NCI-H2171 treated with DMSO at 0.1 percent for 48 hours (cell line): ENCODE data around the gene RAB11A.

Source experiments
- DNase-seq: peaks from one replicate; lab custom pipeline; 2025; lab: John Stamatoyannopoulos, UW

Gene RAB11A

DNA sequence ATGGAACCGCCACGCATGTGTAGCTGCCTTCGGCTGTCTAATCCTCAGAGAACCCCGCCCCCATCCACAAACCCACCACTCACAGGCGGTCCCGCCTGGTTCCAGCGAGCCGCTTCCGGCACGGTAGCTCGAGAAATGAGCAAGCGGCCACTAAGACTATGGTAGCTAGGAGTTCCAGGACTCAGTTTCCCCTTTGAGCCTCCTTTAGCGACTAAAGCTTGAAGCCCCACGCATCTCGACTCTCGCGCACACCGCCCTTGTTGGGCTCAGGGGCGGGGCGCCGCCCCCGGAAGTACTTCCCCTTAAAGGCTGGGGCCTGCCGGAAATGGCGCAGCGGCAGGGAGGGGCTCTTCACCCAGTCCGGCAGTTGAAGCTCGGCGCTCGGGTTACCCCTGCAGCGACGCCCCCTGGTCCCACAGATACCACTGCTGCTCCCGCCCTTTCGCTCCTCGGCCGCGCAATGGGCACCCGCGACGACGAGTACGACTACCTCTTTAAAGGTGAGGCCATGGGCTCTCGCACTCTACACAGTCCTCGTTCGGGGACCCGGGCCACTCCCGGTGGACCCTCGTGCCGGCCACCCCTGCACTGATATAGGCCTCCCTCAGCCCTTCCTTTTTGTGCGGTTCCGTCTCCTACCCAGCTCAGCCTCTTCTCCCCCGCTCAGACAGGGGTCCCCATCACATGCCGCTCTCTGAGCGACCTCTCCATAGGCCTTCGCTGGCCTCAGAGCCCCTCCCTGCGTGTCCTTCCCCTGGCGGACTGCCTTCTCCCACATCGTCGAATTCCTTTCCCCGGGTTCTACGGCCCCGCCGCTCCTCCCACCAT lies at the start of gene RAB11A:
TSS of gene RAB11A (plus strand) at position 366 of the 828 bp plus-strand sequence. CDS start at position 461, 95 bp downstream.
- peak; percentile 98 for DNase-seq

DNA sequence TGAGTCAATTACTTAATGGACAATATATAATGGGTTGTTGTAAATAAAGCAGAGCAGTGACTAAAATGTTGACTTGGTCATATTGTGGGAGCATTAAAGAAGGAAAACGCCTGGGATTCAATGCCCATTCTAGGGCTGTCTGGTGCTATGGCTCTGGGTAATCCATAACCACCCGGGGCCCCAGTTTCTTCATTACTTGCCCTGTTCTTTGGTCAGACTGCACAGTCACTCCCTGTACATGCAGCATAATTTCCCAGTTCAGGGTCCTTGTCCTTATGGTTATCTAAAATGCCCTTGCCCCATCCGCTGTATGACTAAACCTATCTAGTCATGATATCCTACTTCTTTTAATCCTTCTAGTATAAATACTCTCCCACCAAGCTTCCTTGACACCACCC lies 49.7 kb upstream of the RAB11A start:
- DNase-seq = no peak

DNA sequence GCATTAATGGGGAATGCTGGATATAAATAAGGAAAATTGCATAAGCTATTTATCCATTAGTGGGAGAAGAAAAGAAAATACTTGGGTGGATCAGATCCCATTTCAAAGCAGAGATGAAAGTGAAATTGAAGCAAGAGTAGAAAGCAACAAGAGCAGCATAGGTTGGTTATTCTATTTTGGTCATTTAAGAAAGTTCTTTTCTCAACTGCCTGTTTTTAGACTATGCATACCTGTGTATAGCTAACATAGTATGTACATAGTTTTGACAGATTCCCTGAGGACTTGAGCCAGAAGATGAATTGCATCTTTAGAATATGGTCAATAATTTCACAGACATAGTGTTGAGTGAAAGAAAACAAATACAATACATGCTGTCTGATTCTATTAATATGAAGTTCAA lies 48.2 kb upstream of the RAB11A start:
- DNase-seq = no peak

DNA sequence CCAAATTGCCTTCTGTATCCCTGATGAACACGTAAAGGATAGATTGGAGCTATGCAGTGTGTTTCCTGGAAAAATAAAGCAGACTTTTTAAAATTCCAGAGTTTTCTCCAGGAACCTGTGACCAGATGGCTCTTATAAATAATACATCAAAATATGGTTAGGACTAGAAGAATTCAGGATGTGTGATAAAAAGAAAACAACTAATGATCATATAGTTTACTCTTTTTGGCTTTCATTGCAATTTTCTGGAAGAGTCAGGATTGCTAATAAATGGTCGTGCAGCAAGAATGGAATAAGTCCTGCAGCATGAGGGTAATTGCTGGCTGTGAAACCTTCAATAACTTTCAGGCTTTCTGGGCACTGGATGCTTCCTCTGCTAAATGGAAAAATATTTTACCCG lies 47.0 kb upstream of the RAB11A start:
- DNase-seq = no peak

DNA sequence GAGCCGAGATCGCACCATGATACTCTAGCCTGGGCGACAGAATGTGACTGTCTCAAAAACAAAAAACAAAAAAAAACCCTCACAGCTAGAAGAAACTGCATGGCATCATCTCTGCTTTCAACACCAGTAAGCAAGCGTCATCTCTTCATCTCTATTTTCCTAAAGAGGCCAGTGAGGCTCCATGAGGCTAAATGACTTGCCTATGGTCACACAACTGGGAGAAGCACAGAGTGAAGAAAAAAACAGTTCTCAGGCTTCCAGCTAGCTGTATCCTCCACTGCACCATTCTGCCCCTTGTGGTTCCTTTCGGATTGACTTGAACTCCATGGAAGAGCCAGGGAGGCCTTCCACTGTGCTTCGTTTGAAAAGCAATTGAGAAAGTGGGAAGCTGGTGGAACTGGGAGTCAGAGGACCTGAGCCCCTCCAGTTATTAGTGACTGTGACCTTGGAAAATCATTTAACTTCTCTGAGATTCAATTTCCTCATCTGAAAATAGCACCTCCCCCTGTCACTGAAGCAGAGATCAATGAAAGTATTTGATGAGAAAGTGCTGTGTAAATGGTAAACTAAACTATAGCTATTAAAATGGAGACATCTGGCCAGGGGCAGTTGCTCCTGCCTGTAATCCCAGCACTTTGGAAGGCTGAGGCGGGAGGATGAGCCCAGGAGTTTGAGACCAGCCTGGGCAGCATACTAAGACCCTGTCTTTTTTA lies 45.1 kb upstream of the RAB11A start:
- DNase-seq = peak; percentile 68

DNA sequence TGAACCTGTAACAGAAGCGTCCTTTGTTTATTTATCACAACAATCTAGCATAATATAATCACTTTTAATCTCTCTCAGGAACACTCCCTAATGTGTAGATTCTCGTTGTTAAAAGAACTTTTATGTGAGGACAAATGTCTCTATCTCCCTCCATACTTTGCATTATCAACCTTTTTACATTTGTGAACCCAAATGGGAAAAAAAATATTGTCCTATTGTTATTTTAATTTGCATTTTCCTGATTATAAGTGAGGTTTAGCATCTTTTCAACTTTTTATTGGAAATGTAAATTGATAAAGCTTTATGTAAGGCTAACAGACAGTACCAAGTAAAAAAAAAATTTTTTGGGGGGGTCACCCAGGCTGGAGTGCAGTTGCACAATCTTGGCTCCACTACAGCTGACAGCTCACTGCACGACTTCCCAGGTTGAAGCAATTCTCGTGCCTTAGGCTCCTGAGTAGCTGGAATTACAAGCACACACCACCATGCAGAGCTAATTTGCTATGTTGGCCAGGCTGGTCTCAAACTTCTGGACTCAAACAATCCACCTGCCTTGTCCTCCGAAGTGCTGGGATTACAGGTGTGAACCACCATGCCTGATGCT lies 44.2 kb upstream of the RAB11A start:
- DNase-seq = no peak

DNA sequence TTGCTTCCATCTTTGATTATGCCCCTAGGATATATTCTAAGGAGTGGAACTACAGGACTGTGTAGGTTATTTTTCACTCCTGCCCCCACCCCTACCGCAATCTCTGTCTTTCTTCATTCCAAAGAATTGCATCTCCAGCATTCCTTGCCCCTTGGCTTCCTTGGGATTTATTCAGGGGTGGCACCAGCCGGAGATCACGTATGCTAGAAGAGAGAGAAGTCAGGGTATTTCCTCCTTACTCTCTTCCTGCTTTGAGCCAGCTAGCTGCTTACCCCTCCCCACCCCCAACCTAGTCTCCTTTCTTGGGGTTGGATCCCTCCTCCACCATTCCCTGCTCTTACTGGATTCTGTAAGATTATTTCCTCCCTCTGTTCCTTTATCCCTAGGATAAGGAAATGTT lies 42.2 kb upstream of the RAB11A start:
- no peak for DNase-seq

DNA sequence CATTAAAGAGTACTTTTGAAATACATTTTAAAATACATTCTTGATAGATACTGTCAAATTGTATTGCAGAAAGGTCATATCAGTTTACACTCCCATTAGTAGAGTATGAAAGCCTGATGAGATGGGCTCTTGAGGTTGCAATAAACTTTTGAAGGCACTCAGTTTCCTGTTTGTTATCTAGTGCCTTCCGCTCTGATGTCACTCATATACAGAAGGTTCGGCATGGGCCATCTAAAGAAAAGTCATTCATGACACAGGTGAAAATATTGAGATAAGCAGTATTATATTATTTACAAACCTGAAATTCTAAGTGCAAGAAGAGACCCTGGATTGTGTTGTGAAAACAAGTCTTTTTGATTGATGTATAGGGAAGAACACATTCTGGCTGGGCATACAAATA lies 40.7 kb upstream of the RAB11A start:
- no peak for DNase-seq

DNA sequence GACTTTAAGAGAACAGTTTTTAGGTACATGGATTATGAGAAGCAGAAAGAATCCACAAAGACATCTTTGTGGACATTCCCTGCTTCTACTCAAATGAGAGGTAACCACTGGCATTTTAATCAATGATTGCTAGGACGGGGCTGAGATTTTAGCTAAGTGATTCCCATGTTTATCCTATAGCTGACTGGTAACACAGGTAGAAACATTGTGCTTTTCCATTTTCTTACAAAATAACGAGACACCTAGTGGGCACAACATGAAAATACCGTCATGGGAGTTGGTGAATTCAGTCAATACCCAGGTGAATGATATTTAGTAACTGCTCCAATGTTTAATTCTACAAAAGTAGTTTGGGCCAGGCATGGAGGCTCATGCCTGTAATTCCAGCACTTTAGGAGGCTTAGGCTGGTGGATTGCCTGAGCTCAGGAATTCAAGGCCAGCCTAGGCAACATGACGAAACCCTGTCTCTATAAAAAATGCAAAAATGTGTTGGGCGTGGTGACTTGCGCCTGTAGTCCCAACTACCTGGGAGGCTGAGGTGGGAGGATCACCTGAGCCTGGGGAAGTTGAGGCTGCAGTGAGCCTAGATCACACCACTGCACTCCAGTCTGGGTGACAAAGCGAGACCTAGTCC lies 40.0 kb upstream of the RAB11A start:
- DNase-seq = peak; percentile 66

DNA sequence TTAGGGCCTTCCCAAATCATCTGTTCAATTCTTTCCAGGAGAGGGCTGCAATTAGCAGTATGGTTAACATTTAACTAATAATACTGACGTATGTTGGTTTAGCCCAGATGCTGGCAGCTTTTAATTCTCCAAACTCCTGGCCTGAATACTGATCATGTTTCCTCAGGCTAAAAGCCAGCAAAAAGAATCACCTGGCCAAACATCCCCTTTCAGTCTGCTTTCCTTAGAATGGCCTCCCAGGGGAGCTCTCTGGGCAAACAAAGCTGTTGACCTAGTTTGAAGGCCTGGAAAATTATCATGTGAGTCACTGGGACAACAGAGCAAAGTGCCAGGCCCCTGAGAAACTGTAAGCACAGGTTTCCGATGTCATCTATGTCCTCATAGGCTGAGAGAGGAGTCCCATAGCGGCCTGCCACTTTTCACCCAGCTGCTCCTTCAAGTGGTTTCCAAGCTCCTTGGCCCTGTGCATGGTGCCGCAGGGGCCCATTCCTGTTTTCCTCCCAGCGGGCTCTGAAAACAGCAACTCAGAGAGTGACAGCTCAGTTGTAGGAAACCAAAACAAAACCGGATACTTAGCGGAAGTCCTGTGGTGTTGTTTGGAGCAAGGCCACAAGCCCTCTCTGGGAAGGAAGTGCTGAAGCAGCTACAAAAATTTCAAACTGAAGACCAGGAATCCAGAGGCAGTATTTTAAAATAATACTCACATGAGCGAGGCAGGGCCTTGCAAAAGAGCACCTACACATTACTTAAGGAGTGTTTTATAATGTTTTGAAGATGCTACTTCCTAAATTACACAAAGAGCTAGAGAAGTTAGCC lies 36.5 kb upstream of the RAB11A start:
- DNase-seq = peak; percentile 100

DNA sequence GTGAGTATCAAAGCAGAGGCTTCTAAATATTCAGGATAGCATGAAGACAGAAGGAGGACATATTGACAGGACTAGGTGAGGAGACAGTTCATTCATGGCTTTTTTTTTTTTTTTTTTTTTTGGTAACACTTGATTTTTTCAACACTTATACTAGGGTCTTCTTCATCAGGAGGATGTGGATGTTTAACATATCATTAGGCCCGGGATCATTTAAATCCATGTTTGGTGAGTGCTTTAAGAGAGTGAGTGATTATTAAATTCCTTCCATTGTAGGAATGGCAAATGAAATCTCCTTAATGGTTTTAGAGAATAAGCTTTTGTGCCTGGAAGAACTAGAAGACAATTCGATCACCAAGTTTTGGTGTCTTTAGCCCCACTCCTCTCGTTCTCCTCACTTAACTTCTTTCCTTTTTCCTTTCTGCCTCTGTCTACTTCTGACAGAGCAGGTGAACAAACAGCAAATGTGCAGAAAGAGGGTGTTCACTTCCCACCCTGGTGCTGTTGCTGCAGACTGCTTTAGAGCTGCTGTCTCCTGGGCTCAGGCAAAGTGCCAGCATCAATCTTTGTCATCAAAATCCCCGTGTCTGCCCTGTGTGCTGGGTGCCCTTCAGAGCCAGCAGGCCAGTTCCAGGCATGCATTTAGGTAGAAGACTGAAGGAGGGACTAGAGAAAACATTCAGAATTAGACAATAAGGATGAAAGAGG lies 35.6 kb upstream of the RAB11A start:
- peak; percentile 80 for DNase-seq

DNA sequence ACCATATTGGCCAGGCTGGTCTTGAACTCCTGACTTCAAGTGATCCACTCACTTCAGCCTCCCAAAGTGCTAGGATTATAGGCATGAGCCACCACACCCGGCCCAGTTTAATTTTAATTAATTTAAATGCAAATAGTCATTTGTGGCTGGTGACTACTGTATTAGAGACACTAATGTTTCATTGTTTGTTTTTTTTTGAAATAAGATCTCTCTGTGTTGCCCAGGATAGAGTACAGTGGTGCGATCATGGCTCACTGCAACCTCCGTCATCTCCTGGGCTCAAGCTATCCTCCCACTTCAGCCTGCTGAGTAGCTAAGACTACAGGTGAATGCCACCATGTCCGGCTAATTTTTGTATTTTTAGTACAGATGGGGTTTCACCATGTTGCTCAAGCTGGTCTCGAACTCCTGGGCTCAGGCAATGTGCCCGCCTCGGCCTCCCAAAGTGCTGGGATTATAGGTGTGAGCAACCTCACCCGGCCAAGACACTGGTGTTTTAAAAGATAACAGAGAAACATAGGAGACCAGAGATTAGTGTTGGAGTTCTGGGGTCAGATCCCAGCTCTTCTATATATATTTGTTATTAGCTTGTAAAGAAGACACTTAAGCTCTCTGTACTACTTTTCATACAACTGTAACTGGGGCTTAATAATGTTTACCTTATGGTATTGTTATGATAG lies 34.5 kb upstream of the RAB11A start:
- no peak for DNase-seq

DNA sequence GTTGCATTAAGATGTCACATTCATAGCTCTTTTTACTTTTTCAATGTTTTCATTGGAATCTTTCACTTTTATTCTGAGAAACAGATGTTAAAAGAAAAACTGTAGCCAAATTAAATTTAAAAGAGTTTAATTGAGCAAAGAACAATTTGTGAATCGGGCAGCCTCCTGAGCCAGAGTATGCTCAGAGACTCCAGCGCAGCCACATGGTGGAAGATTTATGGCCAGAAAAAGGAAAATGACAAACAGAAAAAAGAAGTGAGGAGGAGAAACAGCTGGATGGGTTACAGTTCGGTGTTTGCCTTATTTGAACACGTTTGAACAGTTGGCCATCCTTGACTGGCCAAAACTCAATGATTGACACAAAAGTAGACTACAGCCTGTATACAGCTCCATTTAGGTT lies 33.8 kb upstream of the RAB11A start:
- no peak for DNase-seq

DNA sequence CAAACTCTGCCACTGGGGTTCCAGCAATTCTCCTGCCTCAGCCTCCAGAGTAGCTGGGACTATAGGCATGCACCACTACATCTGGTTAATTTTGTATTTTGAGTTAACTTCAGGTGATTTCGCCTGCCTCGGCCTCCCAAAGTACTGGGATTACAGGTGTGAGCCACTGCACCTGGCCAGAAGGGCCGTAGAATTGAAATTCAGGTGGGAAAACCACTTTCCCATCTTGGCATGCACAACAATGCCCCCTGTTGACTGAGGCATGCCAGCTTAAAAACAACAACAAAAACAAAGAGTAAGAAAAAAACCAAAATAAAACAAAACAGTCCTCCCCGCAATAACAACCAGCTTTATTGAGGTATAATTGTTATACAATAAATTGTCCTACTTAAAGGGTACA lies 32.6 kb upstream of the RAB11A start:
- no peak for DNase-seq

DNA sequence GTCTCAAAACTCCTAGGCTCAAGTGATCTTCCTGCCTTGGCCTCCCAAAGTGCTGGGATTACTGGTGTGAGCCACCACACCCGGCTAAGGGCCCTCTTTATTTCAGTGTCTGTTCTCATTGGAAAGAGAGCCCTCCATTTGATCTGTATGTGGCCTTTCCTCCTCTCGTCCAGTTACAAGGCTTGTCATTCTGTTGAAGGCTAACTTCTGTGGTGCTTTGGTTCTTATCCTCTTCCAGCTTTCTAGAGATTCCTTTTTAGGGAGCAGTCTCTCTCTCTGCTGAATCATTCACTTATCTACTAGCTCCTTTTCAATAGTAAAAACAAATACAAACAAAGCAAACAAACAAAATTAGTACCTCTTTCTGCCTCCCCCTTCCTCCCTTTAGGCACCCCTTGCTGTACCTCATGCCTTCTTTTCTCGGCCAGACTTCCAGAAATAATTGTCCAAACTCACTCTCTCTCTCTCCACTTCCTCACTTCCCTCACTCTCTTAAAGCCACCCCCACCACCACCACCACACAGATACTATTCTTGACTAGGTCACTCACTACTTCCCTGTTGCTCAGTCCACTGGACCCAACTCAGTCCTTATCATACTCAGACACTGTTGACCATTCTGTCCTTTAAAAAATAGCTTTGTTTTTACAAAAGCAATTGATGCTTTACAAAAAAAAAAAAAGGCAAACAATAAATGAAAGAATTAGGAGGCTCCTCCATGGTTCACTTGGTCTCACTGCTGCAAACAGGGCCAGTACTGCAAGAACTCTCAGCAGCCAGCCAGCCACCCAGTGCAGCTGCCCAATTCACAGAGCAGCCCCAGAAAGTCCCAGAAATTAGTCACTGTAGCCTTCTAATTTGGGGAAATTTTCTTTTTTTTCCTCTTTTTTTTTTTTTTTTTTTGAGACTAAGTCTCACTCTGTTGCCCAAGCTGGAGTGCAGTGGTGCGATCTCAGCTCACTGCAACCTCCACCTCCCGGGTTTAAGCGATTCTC lies 31.7 kb upstream of the RAB11A start:
- no peak for DNase-seq

DNA sequence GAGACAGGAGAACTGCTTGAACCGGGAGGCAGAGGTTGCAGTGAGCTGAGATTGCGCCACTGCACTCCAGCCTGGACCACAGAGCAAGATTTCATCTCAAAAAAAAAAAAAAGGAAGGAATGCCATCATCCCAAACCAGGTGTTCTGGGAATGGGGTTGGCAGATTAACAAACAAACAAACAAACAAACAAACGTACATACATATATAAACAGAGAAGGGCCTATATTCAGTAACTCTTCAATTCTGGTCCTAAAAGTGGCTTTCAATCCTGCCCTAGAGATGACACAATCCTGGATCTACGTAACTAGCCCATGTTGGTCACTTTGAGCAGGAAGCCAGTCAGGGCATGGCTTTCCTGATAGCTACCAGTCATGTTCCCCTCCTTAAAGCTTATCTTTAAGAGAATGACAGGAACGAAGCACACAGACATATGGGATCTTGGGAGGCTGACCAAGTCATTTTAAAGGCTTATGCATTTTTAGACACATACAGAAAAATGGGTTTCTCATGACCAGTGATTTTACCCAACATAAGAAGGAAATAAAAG lies 29.9 kb upstream of the RAB11A start:
- no peak for DNase-seq

DNA sequence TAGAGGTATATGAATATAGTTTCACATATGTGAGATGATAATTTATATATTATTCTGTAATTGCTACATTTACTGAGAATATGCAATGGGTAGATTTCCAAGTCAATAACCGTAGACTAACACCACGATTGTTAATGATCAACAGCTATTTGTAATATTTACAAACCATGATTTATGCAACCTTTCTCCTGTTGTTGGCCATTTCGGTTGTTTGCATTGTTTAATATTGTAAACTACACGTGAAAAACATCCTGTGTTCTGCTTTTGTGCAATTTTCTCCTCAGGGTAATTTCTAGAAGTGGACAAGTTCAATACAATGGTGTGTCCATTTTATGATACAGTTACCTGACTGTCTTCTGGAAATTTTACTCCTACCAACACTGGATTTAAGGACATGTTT lies 29.3 kb upstream of the RAB11A start:
- DNase-seq = no peak

DNA sequence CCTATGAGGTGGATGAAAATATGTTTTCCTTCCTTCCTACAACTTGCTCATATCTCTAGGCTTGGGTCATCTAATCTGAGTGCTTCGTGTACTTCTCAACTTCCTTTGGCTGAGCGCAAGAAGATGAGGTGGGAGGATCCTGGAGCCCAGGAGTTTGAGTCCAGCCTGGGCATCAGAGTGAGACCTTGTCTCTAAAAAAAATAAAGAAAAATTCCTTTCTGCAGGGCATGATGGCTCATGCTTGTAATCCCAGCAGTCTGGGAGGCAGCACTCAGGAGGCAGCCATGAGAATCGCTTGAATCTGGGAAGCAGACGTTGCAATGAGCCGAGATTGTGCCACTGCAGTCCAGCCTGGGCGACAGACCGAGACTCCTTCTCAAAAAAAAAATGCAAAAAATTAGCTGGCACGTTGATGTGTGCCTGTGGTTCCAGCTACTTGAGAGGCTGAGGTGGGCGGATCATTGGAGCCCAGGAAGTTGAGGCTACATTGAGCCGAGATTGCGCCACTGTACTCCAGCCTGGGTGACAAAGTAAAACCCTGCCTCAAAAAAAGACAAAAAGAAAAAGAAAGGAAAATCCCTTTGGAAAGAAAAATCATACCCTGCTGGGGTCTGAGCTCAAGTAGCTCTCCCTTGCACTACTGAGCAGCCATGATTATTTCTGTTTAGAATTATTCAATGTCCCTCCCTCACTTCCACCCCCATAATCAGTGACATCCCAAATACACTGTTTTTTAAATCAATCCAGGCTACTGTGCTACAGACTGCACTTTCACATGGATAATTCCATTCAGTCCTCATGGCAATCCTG lies 28.0 kb upstream of the RAB11A start:
- DNase-seq = no peak
